HG03558 (cell line): ENCODE measurements around the gene FAM98A.

Source experiments
- ATAC-seq: cut with Tn5 transposase; IDR thresholded peaks from one replicate; pipeline ENCODE4 v1.9.1; 2021; ENCODE audit warnings: moderate number of reproducible peaks; ENCODE audit not compliant: unreplicated experiment; ENCODE audit errors: extremely low read depth

Gene FAM98A

GRCh38 chr2:33598561-33599174, 431 bp downstream of the FAM98A start:
- peak; percentile 43 for ATAC-seq

GRCh38 chr2:33597026-33597425, 2.1 kb downstream of the FAM98A start:
- ATAC-seq = no peak

- no peak for ATAC-seq
Measured at GRCh38 chr2:33595385-33595784, 3.7 kb downstream of the FAM98A start.

GRCh38 chr2:33589444-33589843, 9.7 kb downstream of the FAM98A start:
- ATAC-seq = no peak

- no peak for ATAC-seq
Measured at GRCh38 chr2:33588232-33588631, 10.9 kb downstream of the FAM98A start.

- ATAC-seq = no peak
Measured at GRCh38 chr2:33586766-33587165, 12.3 kb downstream of the FAM98A start.

- ATAC-seq = peak; percentile 41
Measured at GRCh38 chr2:33583194-33583938, 15.7 kb downstream of the FAM98A start.

- no peak for ATAC-seq
Measured at GRCh38 chr2:33581872-33582271, 17.2 kb downstream of the FAM98A start.

GRCh38 chr2:33579227-33579626, 19.9 kb downstream of the FAM98A start:
- ATAC-seq = no peak

GRCh38 chr2:33577668-33578067, 21.4 kb downstream of the FAM98A start:
- no peak for ATAC-seq

- no peak for ATAC-seq
Measured at GRCh38 chr2:33577084-33577483, 22.0 kb downstream of the FAM98A start.

- ATAC-seq = no peak
Measured at GRCh38 chr2:33573657-33574056, 25.4 kb downstream of the FAM98A start.

- ATAC-seq = no peak
Measured at GRCh38 chr2:33570681-33571080, 28.4 kb downstream of the FAM98A start.

- no peak for ATAC-seq
Measured at GRCh38 chr2:33561872-33562271, 37.2 kb downstream of the FAM98A start.

GRCh38 chr2:33560017-33560416, 39.1 kb downstream of the FAM98A start:
- no peak for ATAC-seq

- no peak for ATAC-seq
Measured at GRCh38 chr2:33559328-33559727, 39.8 kb downstream of the FAM98A start.

GRCh38 chr2:33555681-33556080, 43.4 kb downstream of the FAM98A start:
- ATAC-seq = no peak

GRCh38 chr2:33552758-33553461, 46.2 kb downstream of the FAM98A start:
- ATAC-seq = no peak

- ATAC-seq = no peak
Measured at GRCh38 chr2:33550206-33550605, 48.9 kb downstream of the FAM98A start.

- no peak for ATAC-seq
Measured at GRCh38 chr2:33541243-33541642, 57.9 kb downstream of the FAM98A start.

GRCh38 chr2:33535421-33535820, 63.7 kb downstream of the FAM98A start:
- ATAC-seq = no peak
